Fibroblast of skin of left biceps (primary cell): ENCODE data around the gene C1QTNF3.
A peak's percentile ranks its signal among the peaks of the same experiment; 100 is the strongest.
"Not testable (repeated sequence)": the region's sequence is repeated elsewhere in the genome, so short reads cannot be mapped to it uniquely, and the experiment has no call there.

Source experiments
- DNase-seq, 2 experiments: peaks; one replicate each; pipeline ENCODE4 v3.0.0-alpha.2; 2013; ENCODE audit warnings: low read depth in 2 of 2

Gene C1QTNF3

DNA sequence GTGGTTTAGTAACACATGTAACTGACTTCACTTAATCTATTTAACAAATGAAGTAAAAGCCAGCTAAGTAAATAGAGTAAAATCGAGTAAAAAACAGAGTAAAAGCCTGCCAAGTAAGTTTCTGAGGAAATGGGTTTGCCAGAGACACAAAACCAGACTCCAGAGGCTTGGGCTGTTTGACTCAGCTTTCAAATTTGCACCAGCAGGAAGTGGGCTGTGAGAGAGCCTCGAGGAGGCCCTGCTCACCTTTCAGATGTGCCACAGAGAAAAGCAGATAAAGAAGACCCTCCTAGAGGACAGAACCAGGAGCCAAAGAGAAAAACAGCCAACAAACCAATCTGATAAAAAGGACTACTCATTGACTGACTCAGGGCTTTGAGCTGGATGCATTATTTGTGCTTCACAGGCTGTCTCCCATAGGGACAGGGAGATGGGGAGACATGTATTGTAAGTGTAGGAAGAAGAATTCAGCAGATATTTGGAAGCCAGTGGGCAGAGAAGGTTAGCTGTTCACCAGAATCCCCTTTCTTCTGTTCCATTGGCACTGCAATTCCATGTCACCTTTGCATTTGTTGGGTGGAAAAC, 20.8 kb downstream of the C1QTNF3 start:
- no peak for DNase-seq

DNA sequence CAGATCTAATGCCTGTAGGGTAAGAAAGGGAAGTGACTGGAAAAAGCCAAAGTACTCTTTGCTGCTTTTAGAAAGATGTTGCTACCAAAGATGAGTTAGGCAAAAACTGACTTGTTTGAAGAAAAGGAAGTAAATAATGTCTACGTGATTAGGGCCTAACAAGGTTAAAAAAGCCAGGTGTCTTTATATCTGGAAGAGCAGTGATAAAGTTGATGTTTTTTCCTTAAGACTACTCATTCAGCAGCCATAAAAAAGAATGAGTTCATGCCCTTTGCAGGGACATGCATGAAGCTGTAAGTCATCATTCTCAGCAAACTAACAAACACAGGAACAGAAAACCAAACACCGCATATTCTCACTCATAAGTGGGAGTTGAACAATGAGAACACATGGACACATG, 21.7 kb downstream of the C1QTNF3 start:
- DNase-seq = no peak

DNA sequence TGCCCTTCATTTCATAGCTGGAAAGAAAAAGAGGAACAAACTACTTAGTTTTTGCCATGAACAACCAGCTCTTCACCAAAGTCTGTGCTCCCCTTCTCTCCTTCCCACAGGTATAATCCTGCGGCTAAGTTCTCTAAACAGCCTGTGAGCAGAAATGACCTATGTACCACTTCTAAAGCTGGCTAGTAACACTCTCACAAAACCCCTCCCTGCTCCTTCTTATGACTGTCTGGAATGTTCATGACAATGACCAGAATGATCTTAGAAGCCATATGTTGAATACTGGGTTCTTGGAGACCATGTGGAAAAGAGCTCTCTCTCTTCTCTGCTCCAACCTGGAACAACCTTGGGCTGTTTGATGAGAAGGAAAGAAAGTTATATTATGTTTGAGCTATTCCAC, 22.3 kb downstream of the C1QTNF3 start:
- DNase-seq = no peak

DNA sequence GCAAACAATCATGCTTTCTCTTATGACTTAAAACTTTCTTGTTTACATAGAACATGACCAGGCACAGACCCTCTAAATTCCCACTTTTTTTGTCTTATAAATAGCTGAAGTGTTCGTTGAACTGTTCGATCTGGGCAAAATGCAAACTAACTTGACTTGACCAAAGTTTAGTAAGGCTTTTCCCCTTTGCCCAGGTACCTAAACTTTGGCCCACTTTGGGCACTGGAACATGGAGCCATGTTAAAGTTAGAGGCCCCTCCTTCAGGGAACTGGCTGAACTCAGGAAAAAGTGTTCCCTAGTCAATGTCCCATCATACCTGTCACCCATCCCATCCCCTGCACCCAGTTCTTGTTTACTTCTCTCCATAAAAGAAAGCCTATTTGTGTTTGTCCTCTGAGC, 25.8 kb downstream of the C1QTNF3 start:
- DNase-seq = no peak

DNA sequence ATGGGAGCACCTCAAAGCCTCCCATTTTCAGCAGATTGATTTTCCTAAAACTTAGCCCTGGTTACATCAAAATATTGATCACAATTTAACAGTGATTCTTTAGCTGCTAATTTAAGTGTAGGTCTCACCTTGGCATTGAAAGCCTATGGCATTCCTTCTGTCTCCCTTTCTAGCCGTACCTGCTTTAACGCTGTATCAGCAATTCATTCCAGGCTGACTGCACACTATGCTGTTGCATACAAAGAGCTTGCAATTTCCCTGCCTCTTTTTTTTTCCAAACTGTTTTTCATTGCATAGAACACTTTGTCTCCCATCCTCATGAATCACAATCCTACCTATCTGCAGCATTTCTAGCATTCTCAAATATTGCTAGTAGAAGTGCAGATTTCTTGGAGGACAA, 26.3 kb downstream of the C1QTNF3 start:
- no peak for DNase-seq

DNA sequence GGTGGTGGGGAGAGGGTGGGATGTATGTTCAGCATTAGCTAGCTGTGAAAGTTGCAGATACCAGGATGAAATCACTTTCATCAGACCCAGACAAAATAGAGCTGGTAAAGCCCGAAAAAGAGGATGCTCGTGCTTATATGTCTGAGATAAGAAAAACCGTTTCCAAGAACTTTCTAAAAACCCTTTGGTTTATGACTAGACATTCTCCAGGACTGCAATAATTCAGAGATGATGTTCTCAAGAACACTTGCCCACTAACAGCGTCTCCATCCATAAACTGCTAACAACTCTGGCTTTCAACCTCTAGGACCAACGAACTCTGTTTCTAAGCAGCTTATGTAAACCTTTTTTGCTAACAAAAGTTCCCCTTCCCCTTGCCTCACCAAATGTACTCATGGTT, 26.8 kb downstream of the C1QTNF3 start:
- DNase-seq = no peak

DNA sequence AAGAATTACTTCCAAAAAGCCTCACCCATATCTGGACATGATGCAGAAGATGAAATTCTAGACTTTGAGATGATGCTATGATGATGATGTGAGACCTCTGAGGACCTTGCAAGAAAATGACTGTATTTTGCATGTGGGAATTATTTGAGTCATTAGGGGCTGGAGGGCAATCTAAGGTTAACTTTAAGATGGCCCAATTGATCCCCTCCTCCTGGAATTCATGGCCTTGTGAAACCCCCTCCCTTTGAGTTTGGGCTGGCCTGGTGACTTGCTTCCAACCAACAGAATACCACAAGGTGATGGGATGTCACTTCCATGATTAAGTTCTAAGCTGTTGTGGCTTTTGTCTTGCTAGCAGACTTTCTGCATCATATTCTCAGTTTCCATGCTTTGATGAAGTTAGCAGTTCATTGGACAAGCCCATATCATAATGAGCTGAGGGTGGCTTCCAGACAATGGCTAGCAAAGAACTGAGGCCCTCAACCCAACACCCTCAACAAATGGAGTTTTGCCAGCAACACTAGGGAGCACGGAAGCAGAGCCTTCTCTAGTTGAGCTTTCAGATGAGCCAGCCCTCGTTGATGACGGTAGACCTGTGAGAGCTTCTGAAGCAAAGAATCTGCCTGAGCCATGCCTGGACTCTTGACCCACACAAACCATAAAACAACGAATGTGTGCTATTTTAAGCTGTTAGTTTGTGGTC, 27.7 kb downstream of the C1QTNF3 start:
- no peak for DNase-seq

DNA sequence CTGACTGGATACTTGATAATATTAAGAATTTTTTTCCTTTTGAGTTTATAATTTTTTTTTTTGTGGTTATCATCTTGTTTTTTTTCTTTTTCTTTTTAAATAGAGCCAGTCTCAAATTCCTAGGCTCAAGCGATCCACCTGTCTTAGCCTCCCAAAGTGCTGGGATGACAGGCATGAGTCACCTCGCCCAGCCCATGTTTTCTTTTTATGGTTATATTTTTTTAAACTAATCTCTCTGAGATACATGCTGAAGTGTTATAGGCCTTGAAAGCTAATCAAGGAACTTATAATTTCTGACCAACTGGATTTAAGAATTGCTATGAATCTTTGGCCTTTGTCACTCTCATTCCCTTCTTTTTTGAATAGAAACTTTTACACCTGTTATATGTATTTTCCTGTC, 28.4 kb downstream of the C1QTNF3 start:
- no peak for DNase-seq

DNA sequence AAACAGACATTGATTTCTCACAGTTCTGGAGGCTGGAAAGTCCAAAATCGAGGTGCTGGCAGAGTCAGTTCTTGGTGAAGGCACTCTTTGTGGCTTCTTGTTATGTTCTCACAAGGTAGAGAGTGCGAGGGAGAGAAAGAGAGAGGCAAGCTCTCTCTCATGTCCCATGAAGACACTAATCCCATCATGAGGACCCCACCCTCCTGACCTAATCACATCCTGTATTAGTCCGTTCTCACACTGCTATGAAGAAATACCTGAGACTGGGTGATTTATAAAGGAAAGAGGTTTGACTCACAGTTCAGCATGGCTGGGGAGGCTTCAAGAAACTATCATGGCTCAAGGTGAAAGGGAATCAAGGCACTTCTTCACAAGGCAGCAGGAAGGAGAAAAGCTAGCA, 29.5 kb downstream of the C1QTNF3 start:
- DNase-seq = no peak

DNA sequence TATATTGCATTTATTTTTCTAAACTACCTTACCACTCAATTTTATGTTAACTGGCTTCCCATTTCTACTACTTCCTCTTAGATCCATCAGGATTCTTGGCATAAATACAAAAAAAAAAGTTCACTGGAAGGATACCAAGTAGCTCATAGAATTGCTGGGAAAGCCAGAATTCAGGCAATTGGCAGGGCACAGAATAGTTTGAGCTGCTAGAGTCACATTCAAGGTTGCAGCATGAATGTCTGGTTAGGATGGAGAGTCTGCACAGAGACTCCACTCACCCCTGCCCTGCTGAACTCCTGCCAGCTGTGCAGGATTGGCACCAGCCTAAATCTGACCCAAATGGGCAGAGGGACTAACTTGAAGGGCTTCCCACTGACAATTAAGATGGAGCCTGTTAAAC, 30.2 kb downstream of the C1QTNF3 start:
- peak; percentile 55 for DNase-seq

DNA sequence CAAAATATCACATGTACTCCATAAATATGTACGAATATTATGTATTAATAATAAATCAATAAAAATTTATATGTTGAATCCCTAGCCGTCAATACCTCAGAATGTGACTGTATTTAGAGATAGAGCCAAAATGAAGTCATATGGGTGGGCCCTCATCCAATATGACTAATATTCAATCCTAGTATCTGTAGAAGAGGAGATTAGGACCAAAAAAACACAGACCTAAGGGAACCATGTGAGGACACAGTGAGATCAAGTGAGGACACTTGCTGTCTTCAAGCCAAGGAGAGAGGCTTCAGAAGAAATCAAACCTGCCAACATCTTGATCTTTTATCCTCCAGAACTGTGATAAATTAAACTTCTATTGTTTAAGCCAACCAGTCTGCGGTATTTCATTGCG, 31.5 kb downstream of the C1QTNF3 start:
- no peak for DNase-seq

DNA sequence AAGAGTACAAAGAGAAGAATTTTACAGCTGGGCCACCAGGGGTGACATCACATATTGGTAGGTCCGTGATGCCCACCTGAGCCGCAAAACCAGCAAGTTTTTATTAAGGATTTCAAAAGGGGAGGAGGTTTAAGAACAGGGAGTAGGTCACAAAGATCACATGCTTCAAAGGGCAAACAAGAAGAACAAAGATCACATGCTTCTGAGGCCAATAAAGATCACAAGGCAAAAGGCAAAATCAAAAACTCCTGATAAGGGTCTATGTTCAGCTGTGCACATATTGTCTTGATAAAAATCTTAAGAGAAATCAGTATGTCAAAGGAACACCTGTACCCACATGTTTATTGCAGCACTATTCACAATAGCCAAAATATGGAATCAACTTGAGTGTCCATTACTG, 32.9 kb downstream of the C1QTNF3 start:
- not testable (repeated sequence) for DNase-seq

DNA sequence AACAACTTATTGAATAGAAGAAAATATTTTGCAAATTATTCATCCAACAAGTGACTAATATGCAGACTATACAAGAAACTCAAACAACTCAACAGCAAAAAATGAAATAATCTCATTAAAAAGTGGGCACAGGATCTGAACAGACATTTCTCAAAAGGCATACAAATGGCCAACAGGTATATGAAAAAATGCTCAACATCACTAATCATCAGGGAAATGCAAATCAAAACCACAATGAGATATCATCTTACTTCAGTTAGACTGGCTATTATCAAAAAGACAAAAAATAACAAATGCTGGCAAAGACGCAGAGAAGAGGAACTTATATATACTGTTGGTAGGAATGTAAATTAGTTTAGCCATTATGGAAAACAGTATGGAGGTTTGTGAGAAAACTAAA, 33.4 kb downstream of the C1QTNF3 start:
- DNase-seq = no peak

DNA sequence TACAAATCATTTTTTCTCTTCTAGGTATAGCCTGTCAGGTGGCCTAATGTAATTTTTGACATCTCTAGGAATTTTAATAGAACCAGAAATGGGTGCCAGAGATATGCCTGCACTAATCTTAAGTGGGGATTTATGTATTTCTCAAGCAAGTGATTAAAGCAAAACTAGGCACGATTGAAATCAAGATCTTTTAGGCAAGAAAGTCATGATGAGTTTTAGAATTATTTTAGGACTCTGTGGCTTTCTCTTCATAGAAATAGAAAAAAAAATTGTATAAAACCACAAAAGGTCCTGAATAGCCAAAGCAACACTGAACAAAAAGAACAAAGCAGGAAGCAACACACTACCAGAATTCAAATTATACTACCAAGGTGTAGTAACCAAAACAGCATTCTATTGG, 34.2 kb downstream of the C1QTNF3 start:
- no peak for DNase-seq

DNA sequence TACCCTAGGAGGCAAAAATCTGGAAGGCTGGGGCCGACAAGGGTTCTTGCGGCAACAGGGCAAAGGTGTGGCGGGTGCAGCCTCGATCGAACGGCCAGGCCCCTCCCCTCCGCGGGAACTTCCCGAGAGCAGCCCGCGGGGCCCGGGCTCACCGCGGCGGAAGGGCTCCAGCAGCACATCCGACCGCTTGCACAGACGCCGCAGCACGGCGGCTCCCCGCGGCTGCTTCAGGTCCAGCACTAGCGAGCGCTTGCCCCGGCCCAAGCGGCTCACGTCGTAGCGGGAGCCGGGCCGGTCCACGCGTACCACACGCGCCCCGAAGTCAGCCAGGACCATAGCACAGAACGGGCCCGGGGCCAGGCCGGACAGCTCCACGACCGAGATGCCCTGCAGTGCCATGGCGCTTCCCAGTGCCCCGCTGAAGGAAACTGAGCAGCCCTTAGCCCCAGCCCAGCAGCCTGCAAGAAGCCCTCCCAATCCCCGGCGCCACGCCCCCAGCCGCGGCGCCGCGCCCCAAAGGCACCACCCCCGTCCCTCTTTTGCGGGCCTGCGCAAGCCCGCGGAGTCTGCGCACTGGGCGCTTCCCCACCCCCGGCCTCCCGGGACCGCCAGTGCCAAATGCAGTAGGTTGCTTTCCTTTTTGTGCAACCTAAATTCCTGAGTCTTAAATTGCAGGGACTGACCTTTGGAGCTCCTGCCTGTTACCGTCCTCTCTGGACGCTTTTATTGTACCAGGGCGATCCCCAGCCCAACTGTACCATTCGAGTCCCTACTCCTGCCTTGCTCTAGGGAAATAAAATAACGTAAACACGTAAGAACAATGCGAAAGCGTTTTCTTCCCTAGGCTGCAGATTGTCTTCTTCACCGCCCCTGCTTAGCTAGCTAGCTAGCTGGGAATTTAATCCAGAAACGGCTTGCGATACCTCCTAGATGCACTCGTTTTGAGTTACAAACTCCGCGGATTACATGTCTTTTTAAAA, 35.1 kb downstream of the C1QTNF3 start, which contains the start of gene AMACR:
AMACR (minus strand) TSS at position 430 of the 980 bp plus-strand sequence; CDS start at position 399, 31 bp downstream.
- DNase-seq = peak; percentile 76 to 78

DNA sequence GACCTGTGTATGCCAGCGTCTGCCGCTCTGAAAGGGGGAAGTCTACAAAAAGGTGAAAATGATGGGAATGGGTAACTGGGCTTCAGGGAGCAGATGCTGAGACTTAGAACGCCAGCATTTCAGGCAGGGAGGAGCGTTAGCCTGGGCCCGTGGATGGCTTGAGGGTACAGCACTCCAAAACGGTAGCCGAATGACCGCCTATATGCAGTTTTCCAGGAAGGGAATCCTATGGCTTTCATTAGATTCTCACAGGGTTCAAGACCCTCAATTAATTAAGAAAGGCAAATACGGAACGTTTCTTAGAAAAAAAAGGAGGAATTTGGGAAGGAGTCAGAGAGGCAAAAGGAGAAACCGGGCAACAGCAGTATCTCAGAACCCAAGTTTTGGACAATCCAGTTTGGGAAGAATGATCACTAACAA, 35.8 kb downstream of the C1QTNF3 start:
- no peak for DNase-seq

DNA sequence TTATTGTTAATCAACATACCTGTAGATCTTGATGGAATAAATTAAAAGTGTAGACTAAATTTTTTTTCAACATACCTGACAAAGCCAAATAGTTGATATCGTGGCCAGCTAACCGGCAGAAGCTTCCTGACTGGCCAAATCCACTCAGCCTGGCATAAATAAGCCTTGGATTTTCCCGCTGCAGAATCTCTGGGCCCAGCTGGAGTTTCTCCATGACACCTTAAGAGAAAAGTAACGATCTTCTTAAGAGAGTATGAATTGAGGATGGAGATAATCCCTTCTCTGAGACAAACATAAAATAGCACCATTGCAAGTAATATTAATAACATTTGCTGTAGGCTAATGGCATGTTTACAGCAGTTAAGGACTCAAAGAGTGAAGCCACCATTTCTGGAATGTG, 37.3 kb downstream of the C1QTNF3 start:
- DNase-seq = no peak

DNA sequence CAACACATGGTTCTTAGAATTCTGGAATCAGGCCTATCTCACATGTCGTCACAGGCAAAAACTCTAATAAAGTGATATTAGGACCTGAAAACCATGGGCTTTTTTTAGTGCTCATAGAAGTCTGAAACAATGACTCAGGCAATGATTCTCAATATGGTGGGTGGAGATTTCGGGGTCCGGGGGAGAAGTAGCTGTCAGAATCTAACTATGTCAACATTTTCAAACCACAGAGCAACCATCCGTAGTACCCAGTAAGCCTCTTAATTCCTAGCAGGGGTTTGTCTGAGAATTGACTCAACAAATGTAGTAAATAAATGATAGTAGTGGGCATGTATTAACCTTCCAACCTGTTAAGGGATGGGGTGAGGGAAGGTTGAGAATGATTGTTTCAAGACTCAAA, 37.8 kb downstream of the C1QTNF3 start:
- no peak for DNase-seq

DNA sequence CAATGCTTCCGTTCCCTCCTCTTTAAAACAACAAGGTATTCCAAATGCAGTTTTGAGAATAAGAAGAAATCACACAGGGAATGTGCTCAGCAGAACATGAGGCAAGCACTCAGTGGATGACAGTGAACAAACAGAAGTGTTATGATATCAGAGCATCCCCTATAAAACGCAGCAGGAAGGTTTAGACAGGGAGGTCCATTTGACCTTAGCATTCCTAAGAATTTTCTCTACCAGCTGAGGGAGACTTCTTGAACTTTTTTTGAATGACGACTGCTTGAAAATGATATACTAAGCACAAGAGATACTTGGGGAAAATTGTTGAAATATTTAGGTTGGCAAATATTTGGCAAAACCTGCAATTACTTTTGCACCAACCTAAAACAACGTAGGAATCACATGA, 39.1 kb downstream of the C1QTNF3 start:
- no peak for DNase-seq

DNA sequence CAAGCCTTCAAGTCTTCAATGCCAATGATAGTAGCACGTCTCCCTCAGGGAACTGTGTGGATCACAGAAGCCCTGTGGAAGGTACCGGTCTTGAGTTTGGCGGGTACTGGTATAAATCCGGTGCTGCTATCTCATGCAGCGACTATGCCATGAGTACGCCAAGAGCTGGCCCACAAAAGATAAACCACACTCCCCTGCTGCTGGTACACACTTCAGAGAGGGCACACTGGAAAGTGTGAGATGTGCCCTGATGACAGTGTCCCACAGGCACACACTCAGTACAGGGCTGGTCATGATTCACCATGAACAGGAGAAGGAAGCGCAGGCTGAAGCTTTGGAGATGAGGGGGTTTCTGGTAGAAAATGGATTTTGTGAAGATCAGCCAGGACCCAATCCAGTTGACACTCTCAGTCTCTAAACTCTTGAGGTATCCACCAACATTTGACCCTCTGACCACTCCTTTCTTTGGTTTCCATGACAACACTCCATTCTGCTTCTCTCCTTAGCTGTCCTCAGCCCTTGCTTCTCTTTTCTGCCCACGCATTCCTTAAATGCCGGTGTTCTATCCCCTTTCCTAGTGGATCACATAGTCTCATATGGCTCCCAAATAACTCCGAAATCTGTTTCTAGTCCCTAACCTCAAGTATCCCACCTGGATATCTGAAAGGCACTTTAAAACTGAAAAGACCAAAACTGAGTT, 40.2 kb downstream of the C1QTNF3 start:
- DNase-seq = no peak

DNA sequence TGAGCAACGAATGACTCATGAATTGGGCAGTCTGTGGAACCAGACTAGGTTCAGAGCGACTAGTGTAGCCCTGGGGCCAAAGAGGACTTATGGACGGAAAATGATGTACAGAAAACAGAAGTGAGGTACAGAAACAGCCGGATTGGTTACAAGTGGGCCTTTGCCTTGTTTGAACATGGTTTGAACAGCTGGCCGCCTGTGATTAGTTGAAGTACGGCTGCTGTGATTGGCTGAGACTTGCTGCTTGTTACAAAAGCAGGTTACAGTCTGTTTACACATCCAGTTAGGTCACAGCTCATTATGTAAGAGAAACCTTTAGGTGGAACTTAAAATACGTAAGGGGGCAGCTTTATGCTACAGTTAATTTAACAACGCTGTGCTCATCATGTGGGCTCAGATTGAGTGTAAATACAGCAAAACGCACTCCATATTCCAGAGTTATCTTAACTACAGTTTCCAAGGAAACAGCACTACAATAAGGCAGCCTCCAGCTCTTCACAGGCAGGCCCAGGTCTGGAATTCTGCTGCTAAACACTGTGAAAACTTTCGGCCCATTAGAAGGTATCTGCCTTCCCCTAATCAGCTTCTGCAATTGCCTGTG, 41.7 kb downstream of the C1QTNF3 start:
- DNase-seq = no peak

DNA sequence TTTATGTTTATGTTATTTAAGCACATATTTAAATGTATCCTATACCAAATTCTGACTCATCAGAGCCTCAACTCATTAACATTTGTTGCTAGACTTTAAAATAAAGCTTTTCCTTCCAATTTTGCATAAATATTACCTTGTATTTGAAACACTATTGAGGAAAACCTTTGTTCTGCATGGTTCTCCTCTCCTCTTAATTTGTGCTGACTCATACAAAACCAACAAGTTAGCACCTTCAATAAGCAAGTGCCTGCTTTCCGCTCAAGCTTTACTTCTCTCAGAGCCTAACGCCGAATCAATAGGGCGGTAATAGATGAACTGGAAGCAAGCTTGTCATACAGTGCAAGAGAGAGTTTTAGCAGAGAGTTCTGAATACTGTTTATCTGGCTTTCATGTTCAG, 43.0 kb downstream of the C1QTNF3 start:
- DNase-seq = no peak
